K562 (cell line): ENCODE data around the gene SLC36A3. TPM values are rescaled to one million over a fixed set of nuclear protein-coding genes. Genes with fewer than 3 reads are reported as not detected.
A peak's percentile ranks its signal among the peaks of the same experiment; 100 is the strongest.

Experiments
- CBX2 ChIP-seq: fragments of 200-600 bp; sonication (generic); IDR thresholded peaks from one replicate; pipeline ENCODE4 v1.6.1; 2012; ENCODE audit warnings: mild to moderate bottlenecking, low read length, inconsistent platforms; ENCODE audit not compliant: insufficient read depth, poor library complexity, severe bottlenecking
- E2F3 ChIP-seq: fragments of 250-450 bp; sonication (Bioruptor Pico); IDR thresholded peaks from 2 replicates; pipeline ENCODE4 v1.4.0; 2020; ENCODE audit warnings: mild to moderate bottlenecking
- GABPA ChIP-seq: fragments of 200-800 bp; sonication (Bioruptor generic); conservative IDR thresholded peaks from 2 replicates; pipeline ENCODE4 v1.6.1; 2016; ENCODE audit warnings: low read depth, missing genetic modification characterization, missing compliant biosample characterization
- MAFK ChIP-seq: IDR thresholded peaks from 2 replicates; pipeline ENCODE4 v1.6.1; 2011; ENCODE audit warnings: low read length, improper control_type of control experiment
- MECOM ChIP-seq: fragments of 250-450 bp; sonication (Bioruptor Pico); IDR thresholded peaks from 2 replicates; pipeline ENCODE4 v1.8.0; 2022; ENCODE audit warnings: inconsistent platforms
- MTA2 ChIP-seq: fragments of 450-650 bp; IDR thresholded peaks from 2 replicates; pipeline ENCODE4 v1.6.1; 2016; ENCODE audit warnings: low read depth
- MTF1 ChIP-seq: fragments of 250-450 bp; sonication (Bioruptor Pico); IDR thresholded peaks from 2 replicates; pipeline ENCODE4 v1.9.0; 2021; ENCODE audit warnings: moderate library complexity, mild to moderate bottlenecking, inconsistent platforms, borderline replicate concordance
- NBN ChIP-seq: fragments of 450-650 bp; IDR thresholded peaks from 2 replicates; pipeline ENCODE4 v1.6.1; 2016; ENCODE audit warnings: low read depth, mild to moderate bottlenecking
- PRMT5 ChIP-seq: sonication (generic); formaldehyde crosslinking; IDR thresholded peaks from 2 replicates; pipeline ENCODE4 v1.5.0; 2020; ENCODE audit warnings: missing genetic modification reagents
- PTRF ChIP-seq: fragments of 450-650 bp; IDR thresholded peaks from 2 replicates; pipeline ENCODE4 v1.6.1; 2016; ENCODE audit warnings: mild to moderate bottlenecking, missing genetic modification characterization, missing compliant biosample characterization
- RBM34 ChIP-seq: fragments of 200-400 bp; formaldehyde crosslinking; IDR thresholded peaks from 2 replicates; pipeline ENCODE4 v1.6.1; 2018; ENCODE audit warnings: low read length, borderline replicate concordance; ENCODE audit not compliant: insufficient read depth
- SAFB2 ChIP-seq: fragments of 200-400 bp; formaldehyde crosslinking; IDR thresholded peaks from 2 replicates; pipeline ENCODE4 v1.6.1; 2018; ENCODE audit warnings: borderline replicate concordance, low read length, low read depth, moderate library complexity; ENCODE audit not compliant: severe bottlenecking
- SMARCB1 ChIP-seq: IDR thresholded peaks from 2 replicates; pipeline ENCODE4 v1.6.1; 2011; ENCODE audit warnings: improper control_type of control experiment, low read depth; ENCODE audit not compliant: insufficient read length
- STAG1 ChIP-seq: sonication (generic); formaldehyde crosslinking; IDR thresholded peaks from 2 replicates; pipeline ENCODE4 v1.5.0; 2020; ENCODE audit warnings: missing genetic modification reagents, borderline replicate concordance
- ZFX ChIP-seq: sonication (generic); formaldehyde crosslinking; IDR thresholded peaks from 2 replicates; pipeline ENCODE4 v1.8.0; 2022; ENCODE audit warnings: mild to moderate bottlenecking, missing genetic modification reagents, moderate library complexity
- ZKSCAN8 ChIP-seq: fragments of 200-800 bp; sonication (Bioruptor generic); IDR thresholded peaks from 2 replicates; pipeline ENCODE4 v1.6.1; 2016; ENCODE audit warnings: missing genetic modification characterization, missing compliant biosample characterization
- ZNF445 ChIP-seq: fragments of 250-450 bp; sonication (Bioruptor Pico); IDR thresholded peaks from 2 replicates; pipeline ENCODE4 v1.4.0; 2020; ENCODE audit warnings: low read depth, mild to moderate bottlenecking, moderate library complexity
- polyA plus RNA-seq, 8 experiments: library from polyadenylated mRNA; depleted of rRNA in 4 of 8; stranded (reverse) in 5 of 8; unstranded in 3 of 8; fragments of >200 nt; fragmentation: Nextera tagmentation in 2 of 8; fragmentation: Illumina TruSeq in 1 of 8; extraction: Ambion mirVana in 2 of 8; extraction: Trizol in 1 of 8; gene quantifications; 2 replicates each; pipeline versions ENCODE4 v1.2.1 to v1.2.3, GENCODE V29; 2011 to 2014; ENCODE audit warnings: inconsistent platforms in 1 of 8, missing spikeins in 1 of 8
- total RNA-seq, 7 experiments: library from RNA; depleted of rRNA in 6 of 7; stranded (reverse); fragments of >200 nt in 6 of 7; fragmentation: Illumina TruSeq in 2 of 7; extraction: Trizol in 2 of 7; gene quantifications; 2 replicates each; pipeline versions ENCODE4 v1.2.1 to v1.2.3, GENCODE V29; 2011 to 2021; ENCODE audit warnings: low replicate concordance in 1 of 7
- TF ChIP-seq, protein P1 (sequence below): fragments of 250-450 bp; sonication (Bioruptor Pico); IDR thresholded peaks from 2 replicates; pipeline ENCODE4 v1.4.0; 2020; ENCODE audit warnings: mild to moderate bottlenecking, moderate library complexity, borderline replicate concordance
- TF ChIP-seq, protein P2 (sequence below), 2 experiments: fragments of 450-650 bp; IDR thresholded peaks; 2 replicates each; pipeline ENCODE4 v1.6.1; 2018; ENCODE audit warnings: mild to moderate bottlenecking in 2 of 2, low read depth in 1 of 2; ENCODE audit not compliant: partially characterized antibody in 2 of 2
- TF ChIP-seq, protein P3 (sequence below): fragments of 450-650 bp; formaldehyde crosslinking; conservative IDR thresholded peaks from 2 replicates; pipeline ENCODE4 v1.4.0; 2022; ENCODE audit warnings: mild to moderate bottlenecking, missing genetic modification characterization

SLC36A3 gene
- total and polyA plus RNA-seq, 9 of the 15 experiments (the other 6 are each of a cell fraction or from before 2014, with no cell fraction given): not detected

DNA sequence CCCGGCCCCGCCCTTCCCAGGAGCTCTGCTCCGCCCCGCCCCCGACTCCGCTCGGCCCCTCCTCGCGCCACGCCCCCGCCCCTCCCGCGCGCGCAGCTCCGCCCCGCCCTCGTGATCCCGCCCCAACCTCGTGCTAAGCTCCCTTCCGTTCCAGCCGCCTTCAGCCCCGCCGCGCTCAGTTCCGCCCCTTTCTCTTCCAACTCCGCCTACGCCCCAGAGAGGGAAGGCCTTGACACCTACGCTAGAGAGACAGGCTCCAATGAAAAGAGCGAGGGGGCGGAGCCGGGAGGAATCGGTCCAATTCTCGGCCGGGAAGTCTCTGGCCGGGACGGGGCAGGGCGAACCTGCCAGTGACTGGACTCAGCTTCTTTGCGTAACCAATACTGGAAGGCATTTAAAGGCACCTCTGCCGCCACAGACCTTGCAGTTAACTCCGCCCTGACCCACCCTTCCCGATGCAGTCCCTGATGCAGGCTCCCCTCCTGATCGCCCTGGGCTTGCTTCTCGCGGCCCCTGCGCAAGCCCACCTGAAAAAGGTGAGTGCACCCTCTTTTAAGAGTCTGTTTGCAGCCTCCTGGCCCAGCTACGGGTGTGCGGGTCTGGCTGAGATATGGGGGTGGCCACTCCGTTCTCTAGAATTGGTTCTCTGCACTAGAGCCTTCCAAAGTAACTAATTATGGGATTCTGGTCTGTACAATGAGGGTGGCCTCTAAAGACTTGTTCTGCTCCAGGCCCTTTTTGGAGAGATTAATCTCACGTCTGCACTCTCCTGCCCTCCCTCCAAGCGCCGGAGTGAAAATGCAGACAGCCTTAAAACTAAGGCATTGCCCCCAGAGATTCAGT is 50.6 kb downstream of the SLC36A3 start, which contains the start of gene GM2A (continued):
- TF ChIP-seq, protein P1, sequence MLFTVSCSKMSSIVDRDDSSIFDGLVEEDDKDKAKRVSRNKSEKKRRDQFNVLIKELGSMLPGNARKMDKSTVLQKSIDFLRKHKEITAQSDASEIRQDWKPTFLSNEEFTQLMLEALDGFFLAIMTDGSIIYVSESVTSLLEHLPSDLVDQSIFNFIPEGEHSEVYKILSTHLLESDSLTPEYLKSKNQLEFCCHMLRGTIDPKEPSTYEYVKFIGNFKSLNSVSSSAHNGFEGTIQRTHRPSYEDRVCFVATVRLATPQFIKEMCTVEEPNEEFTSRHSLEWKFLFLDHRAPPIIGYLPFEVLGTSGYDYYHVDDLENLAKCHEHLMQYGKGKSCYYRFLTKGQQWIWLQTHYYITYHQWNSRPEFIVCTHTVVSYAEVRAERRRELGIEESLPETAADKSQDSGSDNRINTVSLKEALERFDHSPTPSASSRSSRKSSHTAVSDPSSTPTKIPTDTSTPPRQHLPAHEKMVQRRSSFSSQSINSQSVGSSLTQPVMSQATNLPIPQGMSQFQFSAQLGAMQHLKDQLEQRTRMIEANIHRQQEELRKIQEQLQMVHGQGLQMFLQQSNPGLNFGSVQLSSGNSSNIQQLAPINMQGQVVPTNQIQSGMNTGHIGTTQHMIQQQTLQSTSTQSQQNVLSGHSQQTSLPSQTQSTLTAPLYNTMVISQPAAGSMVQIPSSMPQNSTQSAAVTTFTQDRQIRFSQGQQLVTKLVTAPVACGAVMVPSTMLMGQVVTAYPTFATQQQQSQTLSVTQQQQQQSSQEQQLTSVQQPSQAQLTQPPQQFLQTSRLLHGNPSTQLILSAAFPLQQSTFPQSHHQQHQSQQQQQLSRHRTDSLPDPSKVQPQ (CRISPR knock-in tag): no peak
- TF ChIP-seq ZFX (CRISPR knock-in tag) (peak; percentile 46; the same call in 1 of the 2 replicates), ZKSCAN8 (CRISPR knock-in tag) (no peak), RBM34 (no peak), MAFK (no peak), STAG1 (no peak), NBN (no peak), SAFB2 (no peak), MTF1 (CRISPR knock-in tag) (no peak), MECOM (CRISPR knock-in tag) (no peak), MTA2 (no peak), CBX2 (no peak), SMARCB1 (no peak), GABPA (peak; percentile 55), E2F3 (CRISPR knock-in tag) (no peak), PRMT5 (CRISPR knock-in tag) (no peak), PTRF (no peak), ZNF445 (CRISPR knock-in tag) (no peak)
- TF ChIP-seq, protein P2, sequence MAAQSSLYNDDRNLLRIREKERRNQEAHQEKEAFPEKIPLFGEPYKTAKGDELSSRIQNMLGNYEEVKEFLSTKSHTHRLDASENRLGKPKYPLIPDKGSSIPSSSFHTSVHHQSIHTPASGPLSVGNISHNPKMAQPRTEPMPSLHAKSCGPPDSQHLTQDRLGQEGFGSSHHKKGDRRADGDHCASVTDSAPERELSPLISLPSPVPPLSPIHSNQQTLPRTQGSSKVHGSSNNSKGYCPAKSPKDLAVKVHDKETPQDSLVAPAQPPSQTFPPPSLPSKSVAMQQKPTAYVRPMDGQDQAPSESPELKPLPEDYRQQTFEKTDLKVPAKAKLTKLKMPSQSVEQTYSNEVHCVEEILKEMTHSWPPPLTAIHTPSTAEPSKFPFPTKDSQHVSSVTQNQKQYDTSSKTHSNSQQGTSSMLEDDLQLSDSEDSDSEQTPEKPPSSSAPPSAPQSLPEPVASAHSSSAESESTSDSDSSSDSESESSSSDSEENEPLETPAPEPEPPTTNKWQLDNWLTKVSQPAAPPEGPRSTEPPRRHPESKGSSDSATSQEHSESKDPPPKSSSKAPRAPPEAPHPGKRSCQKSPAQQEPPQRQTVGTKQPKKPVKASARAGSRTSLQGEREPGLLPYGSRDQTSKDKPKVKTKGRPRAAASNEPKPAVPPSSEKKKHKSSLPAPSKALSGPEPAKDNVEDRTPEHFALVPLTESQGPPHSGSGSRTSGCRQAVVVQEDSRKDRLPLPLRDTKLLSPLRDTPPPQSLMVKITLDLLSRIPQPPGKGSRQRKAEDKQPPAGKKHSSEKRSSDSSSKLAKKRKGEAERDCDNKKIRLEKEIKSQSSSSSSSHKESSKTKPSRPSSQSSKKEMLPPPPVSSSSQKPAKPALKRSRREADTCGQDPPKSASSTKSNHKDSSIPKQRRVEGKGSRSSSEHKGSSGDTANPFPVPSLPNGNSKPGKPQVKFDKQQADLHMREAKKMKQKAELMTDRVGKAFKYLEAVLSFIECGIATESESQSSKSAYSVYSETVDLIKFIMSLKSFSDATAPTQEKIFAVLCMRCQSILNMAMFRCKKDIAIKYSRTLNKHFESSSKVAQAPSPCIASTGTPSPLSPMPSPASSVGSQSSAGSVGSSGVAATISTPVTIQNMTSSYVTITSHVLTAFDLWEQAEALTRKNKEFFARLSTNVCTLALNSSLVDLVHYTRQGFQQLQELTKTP (IDR thresholded peaks at IDR 0.05; ENCODE audit: low read depth in 1 of 2, partially characterized antibody in 2 of 2): no peak
- TF ChIP-seq, protein P3, sequence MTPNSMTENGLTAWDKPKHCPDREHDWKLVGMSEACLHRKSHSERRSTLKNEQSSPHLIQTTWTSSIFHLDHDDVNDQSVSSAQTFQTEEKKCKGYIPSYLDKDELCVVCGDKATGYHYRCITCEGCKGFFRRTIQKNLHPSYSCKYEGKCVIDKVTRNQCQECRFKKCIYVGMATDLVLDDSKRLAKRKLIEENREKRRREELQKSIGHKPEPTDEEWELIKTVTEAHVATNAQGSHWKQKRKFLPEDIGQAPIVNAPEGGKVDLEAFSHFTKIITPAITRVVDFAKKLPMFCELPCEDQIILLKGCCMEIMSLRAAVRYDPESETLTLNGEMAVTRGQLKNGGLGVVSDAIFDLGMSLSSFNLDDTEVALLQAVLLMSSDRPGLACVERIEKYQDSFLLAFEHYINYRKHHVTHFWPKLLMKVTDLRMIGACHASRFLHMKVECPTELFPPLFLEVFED (CRISPR knock-in tag): no peak
